OCI-LY7 (cell line): ENCODE results near the gene HS3ST4. TPM values are rescaled to one million over a fixed set of nuclear protein-coding genes. Genes with fewer than 3 reads are reported as not detected.

ENCODE experiments used
- BruUV-seq: library from RNA; stranded (reverse); fragments of 400-500 nt; replicated peaks from 2 replicates; lab custom pipeline; 2021; lab: Mats Ljungman, UMichigan
- CTCF ChIA-PET: fragments of 300-600 bp; sonication (Branson Sonifier 250); formaldehyde crosslinking; loops from one replicate; lab custom pipeline; 2022; ENCODE audit warnings: antibody characterized with exemption; ENCODE audit not compliant: unreplicated experiment; lab: Charles Lee
- POLR2A ChIA-PET: fragments of 300-600 bp; sonication (Branson Sonifier 250); formaldehyde crosslinking; loops from one replicate; lab custom pipeline; 2022; ENCODE audit warnings: antibody characterized with exemption; lab: Charles Lee
- DNase-seq: peaks from one replicate; pipeline ENCODE4 v3.0.0-alpha.2; 2015; ENCODE audit warnings: low spot score
- H2AFZ ChIP-seq: fragments of 200-600 bp; sonication (generic), shearing (Covaris generic); 2 replicates; pipeline ENCODE4 v1.6.1; 2014; ENCODE audit warnings: mild to moderate bottlenecking, antibody characterized with exemption, low read length, moderate library complexity
- H3K27ac ChIP-seq: fragments of 200-600 bp; sonication (generic); 2 replicates; pipeline ENCODE4 v1.5.1; 2014; ENCODE audit warnings: mixed run types, low read depth, mild to moderate bottlenecking, moderate library complexity, low read length, inconsistent platforms; ENCODE audit not compliant: poor library complexity, severe bottlenecking
- H3K36me3 ChIP-seq: fragments of 200-600 bp; sonication (generic); 2 replicates; pipeline ENCODE4 v1.6.1; 2014; ENCODE audit warnings: mild to moderate bottlenecking, antibody characterized with exemption, low read length, moderate library complexity, mixed read lengths; ENCODE audit not compliant: insufficient read depth
- H3K4me1 ChIP-seq: fragments of 200-600 bp; sonication (generic); 2 replicates; pipeline ENCODE4 v1.5.1; 2014; ENCODE audit warnings: mild to moderate bottlenecking, low read length; ENCODE audit not compliant: insufficient read depth, poor library complexity, severe bottlenecking
- H3K4me2 ChIP-seq: fragments of 200-600 bp; sonication (generic); 2 replicates; pipeline ENCODE4 v1.6.1; 2014; ENCODE audit warnings: mild to moderate bottlenecking, low read length
- H3K4me3 ChIP-seq: fragments of 200-600 bp; sonication (generic); 2 replicates; pipeline ENCODE4 v1.5.1; 2014; ENCODE audit warnings: mild to moderate bottlenecking, low read depth, low read length; ENCODE audit not compliant: poor library complexity, severe bottlenecking
- H3K79me2 ChIP-seq: fragments of 200-600 bp; sonication (generic); 2 replicates; pipeline ENCODE4 v1.6.1; 2016; ENCODE audit warnings: low read depth, mild to moderate bottlenecking, low read length, moderate library complexity, mixed read lengths; ENCODE audit not compliant: insufficient read depth
- H3K9me2 ChIP-seq: fragments of 200-600 bp; sonication (generic); 2 replicates; pipeline ENCODE4 v1.6.1; 2016; ENCODE audit warnings: mild to moderate bottlenecking, low read length, mixed read lengths; ENCODE audit not compliant: insufficient read depth
- H3K9me3 ChIP-seq: fragments of 200-600 bp; sonication (generic); 2 replicates; pipeline ENCODE4 v1.6.1; 2014; ENCODE audit warnings: mild to moderate bottlenecking, mixed run types, low read length, mixed read lengths
- H4K20me1 ChIP-seq: fragments of 200-600 bp; sonication (generic); 2 replicates; pipeline ENCODE4 v1.6.1; 2014; ENCODE audit warnings: mild to moderate bottlenecking, antibody characterized with exemption, low read length, moderate library complexity, mixed read lengths; ENCODE audit not compliant: insufficient read depth
- CTCF ChIP-seq: fragments of 200-600 bp; sonication (generic); conservative IDR thresholded peaks from 2 replicates; pipeline ENCODE4 v1.5.1; 2014; ENCODE audit warnings: mild to moderate bottlenecking, antibody characterized with exemption, low read length, moderate library complexity, mixed read lengths
- EZH2phosphoT487 ChIP-seq: fragments of 200-600 bp; sonication (generic); IDR thresholded peaks from 2 replicates; pipeline ENCODE4 v1.6.1; 2018; ENCODE audit warnings: low read depth, borderline replicate concordance, mild to moderate bottlenecking, mixed run types, antibody characterized with exemption, low read length, moderate library complexity, mixed read lengths
- intact Hi-C: fragments of 100-400 bp; cut with micrococcal nuclease; formaldehyde crosslinking; loops from one replicate; pipeline ENCODE4 v1.10.0; 2022; ENCODE audit not compliant: unreplicated experiment
- total RNA-seq, 2 experiments: library from RNA; depleted of rRNA in 1 of 2; stranded (reverse); fragments of >200 nt in 1 of 2; shearing (Covaris generic) in 1 of 2; gene quantifications; 2 replicates each; pipeline ENCODE4 v1.2.3, GENCODE V29; 2014 to 2022

Gene HS3ST4
- total RNA-seq, 2 experiments from 2014 or later, result not detected

DNA sequence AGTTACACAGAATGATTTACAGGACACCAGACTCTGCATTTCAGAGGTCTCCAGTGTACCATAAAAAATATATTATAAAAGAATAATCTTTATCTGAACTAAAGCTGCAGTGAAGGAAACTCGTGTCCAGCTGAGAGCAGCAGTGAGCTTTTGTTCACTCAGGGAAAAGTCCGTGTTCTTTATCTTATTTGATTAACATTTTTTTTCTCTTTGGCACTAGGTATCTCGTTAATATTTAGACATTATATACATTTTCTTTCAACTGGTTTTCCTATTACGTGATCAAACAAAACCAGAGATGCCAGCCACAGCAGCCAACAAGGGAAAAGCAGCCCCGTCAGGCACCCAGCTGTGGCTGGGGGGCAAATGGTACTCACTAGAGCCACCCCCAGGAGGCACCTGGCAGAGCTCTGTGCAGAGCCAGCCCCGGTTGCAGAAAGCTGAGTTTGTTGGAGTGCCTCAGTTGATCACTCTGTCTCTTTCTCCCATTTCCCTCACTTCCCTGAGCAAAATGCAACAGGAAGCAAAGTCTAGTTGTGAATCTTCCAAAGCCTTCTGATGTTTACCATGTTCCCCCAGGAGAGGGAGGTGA lies 1.1 kb upstream of the HS3ST4 start:
- no peak overlapping the region for H2AFZ ChIP-seq
- H3K79me2 ChIP-seq, result no peaks in the 10 kb centered on the region
- H4K20me1 ChIP-seq, result no peaks in the 10 kb centered on the region
- intact Hi-C loops, result no loop called here
- ChIA-PET POLR2A (interaction anchor here (0.6 kb wide), 1 partner anchor 227 kb away, joined by 4 read pairs; no protein-coding TSS in a partner anchor), CTCF (no interaction called here)
- no peak overlapping the region for H3K4me3 ChIP-seq
- no peak overlapping the region for H3K4me2 ChIP-seq
- no peaks in the 10 kb centered on the region for H3K9me2 ChIP-seq
- no peaks in the 10 kb centered on the region for H3K36me3 ChIP-seq
- BruUV-seq, result no TSS peak
- H3K27ac ChIP-seq, result no peak overlapping the region
- H3K4me1 ChIP-seq, result no peaks in the 10 kb centered on the region
- no peak for TF ChIP-seq EZH2phosphoT487
- no peak for TF ChIP-seq CTCF
- H3K9me3 ChIP-seq, result no peaks in the 10 kb centered on the region
- DNase-seq, result no peak

DNA sequence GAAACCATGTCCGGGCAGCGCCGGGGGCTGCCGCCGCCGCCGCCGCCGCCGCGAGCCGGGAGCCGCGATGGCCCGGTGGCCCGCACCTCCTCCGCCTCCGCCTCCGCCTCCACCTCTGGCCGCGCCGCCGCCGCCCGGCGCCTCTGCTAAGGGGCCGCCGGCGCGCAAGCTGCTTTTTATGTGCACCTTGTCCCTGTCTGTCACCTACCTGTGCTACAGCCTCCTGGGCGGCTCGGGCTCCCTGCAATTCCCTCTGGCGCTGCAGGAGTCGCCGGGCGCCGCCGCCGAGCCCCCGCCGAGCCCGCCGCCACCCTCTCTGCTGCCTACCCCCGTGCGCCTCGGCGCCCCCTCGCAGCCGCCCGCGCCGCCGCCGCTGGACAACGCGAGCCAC lies 587 bp downstream of the HS3ST4 start:
- TF ChIP-seq EZH2phosphoT487 (no peak), CTCF (no peak)
- Histone ChIP-seq H3K9me2 (no peaks in the 10 kb centered on the region), H4K20me1 (no peaks in the 10 kb centered on the region), H3K9me3 (no peaks in the 10 kb centered on the region), H2AFZ (no peak overlapping the region), H3K4me1 (no peaks in the 10 kb centered on the region), H3K27ac (no peak overlapping the region), H3K4me2 (no peak overlapping the region), H3K4me3 (no peak overlapping the region), H3K36me3 (no peaks in the 10 kb centered on the region), H3K79me2 (no peaks in the 10 kb centered on the region)
- BruUV-seq, result no TSS peak
- ChIA-PET CTCF (no interaction called here), POLR2A (no interaction called here)
- intact Hi-C loops, result no loop called here
- no peak for DNase-seq

DNA sequence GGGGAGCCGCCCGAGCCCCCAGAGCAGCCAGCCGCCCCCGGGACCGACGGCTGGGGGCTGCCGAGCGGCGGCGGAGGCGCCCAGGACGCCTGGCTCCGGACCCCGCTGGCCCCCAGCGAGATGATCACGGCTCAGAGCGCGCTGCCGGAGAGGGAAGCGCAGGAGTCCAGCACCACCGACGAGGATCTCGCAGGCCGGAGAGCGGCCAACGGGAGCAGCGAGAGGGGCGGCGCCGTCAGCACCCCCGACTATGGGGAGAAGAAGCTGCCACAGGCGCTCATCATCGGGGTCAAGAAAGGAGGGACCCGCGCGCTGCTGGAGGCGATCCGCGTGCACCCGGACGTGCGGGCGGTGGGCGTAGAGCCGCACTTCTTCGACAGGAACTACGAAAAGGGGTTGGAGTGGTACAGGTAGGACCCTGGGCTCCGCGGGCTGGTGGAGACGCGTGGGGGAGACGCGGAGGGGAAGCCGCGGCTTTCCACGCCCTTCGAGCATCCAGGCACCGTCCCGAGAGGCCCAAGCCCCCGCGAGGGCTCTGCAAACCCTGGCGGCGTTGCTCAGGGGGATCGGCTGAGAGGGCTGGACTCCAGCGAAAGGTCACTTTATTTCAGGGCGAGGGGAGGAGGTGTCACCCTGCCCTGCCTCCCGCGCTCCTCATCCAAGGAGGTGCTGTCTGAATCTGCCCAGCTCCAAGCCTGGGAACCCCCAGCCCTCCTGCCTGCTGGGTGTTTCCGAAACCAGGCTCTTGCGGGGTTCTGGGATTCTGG lies 1.2 kb downstream of the HS3ST4 start:
- DNase-seq, result no peak
- Histone ChIP-seq H3K4me1 (no peaks in the 10 kb centered on the region), H3K4me3 (no peak overlapping the region), H4K20me1 (no peaks in the 10 kb centered on the region), H3K4me2 (no peak overlapping the region), H3K36me3 (no peaks in the 10 kb centered on the region), H3K79me2 (no peaks in the 10 kb centered on the region), H3K9me2 (no peaks in the 10 kb centered on the region), H3K27ac (no peak overlapping the region), H3K9me3 (no peaks in the 10 kb centered on the region), H2AFZ (no peak overlapping the region)
- no TSS peak for BruUV-seq
- intact Hi-C loops, result no loop called here
- CTCF ChIA-PET, result no interaction called here
- no peak for TF ChIP-seq EZH2phosphoT487
- no peak for TF ChIP-seq CTCF
- POLR2A ChIA-PET, result no interaction called here
